CD14-positive monocyte (primary cell): Measurements from ENCODE around the gene MLH1. TPM values are rescaled to one million over a fixed set of nuclear protein-coding genes. Genes with fewer than 3 reads are reported as not detected.

ENCODE experiments used
- DNase-seq, 3 donors: peaks; one replicate each; pipeline ENCODE4 v3.0.0-alpha.2; 2011 to 2022
- H2AFZ ChIP-seq: 2 replicates; pipeline ENCODE4 v1.6.0; 2012; ENCODE audit warnings: mild to moderate bottlenecking, low read depth, low read length, inconsistent platforms; ENCODE audit not compliant: insufficient read depth, poor library complexity, severe bottlenecking
- H3K27ac ChIP-seq, 2 donors: 1 replicate in 1 of 2; 2 replicates in 1 of 2; pipeline ENCODE4 v1.5.1; 2012 to 2013; ENCODE audit warnings: low read length in 2 of 2, control low read depth in 1 of 2, inconsistent platforms in 1 of 2, low read depth in 1 of 2, mild to moderate bottlenecking in 1 of 2
- H3K27me3 ChIP-seq, 2 donors: one replicate each; pipeline versions ENCODE4 v1.6.0 to v1.6.1; 2011 to 2013; ENCODE audit warnings: low read length in 2 of 2; ENCODE audit not compliant: control insufficient read depth in 2 of 2, insufficient read depth in 2 of 2
- H3K36me3 ChIP-seq, 2 donors: replicated peaks in 1 of 2; 1 replicate in 1 of 2; 2 replicates in 1 of 2; pipeline versions ENCODE4 v1.5.1 to v1.6.1; 2012 to 2013; ENCODE audit warnings: low read length in 2 of 2, control low read depth in 1 of 2, inconsistent platforms in 1 of 2, mild to moderate bottlenecking in 1 of 2; ENCODE audit not compliant: insufficient read depth in 2 of 2, control insufficient read depth in 1 of 2
- H3K4me1 ChIP-seq, 2 donors: 1 replicate in 1 of 2; 2 replicates in 1 of 2; pipeline versions ENCODE4 v1.5.1 to v1.6.1; 2012 to 2013; ENCODE audit warnings: low read length in 2 of 2, control low read depth in 1 of 2, inconsistent platforms in 1 of 2, mild to moderate bottlenecking in 1 of 2, moderate library complexity in 1 of 2; ENCODE audit not compliant: insufficient read depth in 2 of 2, control insufficient read depth in 1 of 2
- H3K4me2 ChIP-seq: replicated peaks from 2 replicates; pipeline ENCODE3; 2012; ENCODE audit warnings: low read length, moderate library complexity, mild to moderate bottlenecking; ENCODE audit not compliant: poor library complexity, severe bottlenecking; ENCODE audit errors: extremely low read depth
- H3K4me3 ChIP-seq, 3 experiments: fragments of 200-600 bp in 1 of 3; sonication (generic) in 1 of 3; replicated peaks in 1 of 3; 1 replicate in 2 of 3; 2 replicates in 1 of 3; pipeline ENCODE4 v1.5.1; 2011 to 2013; ENCODE audit warnings: low read length in 3 of 3, mild to moderate bottlenecking in 3 of 3, control low read depth in 2 of 3, low read depth in 2 of 3, inconsistent platforms in 1 of 3, moderate library complexity in 1 of 3
- H3K79me2 ChIP-seq: 2 replicates; pipeline ENCODE4 v1.6.0; 2012; ENCODE audit warnings: mild to moderate bottlenecking, control low read depth, inconsistent platforms, low read length, moderate library complexity; ENCODE audit not compliant: insufficient read depth
- H3K9ac ChIP-seq: 2 replicates; pipeline ENCODE4 v1.6.0; 2017; ENCODE audit warnings: low read length, mild to moderate bottlenecking; ENCODE audit not compliant: insufficient read depth, poor library complexity, severe bottlenecking
- H3K9me3 ChIP-seq, 2 donors: replicated peaks in 1 of 2; 1 replicate in 1 of 2; 2 replicates in 1 of 2; pipeline versions ENCODE4 v1.5.1 to v1.6.1; 2012 to 2013; ENCODE audit warnings: low read length in 2 of 2, control low read depth in 1 of 2; ENCODE audit not compliant: control insufficient read depth in 1 of 2, insufficient read depth in 1 of 2
- H4K20me1 ChIP-seq: 2 replicates; pipeline ENCODE4 v1.6.0; 2012; ENCODE audit warnings: mild to moderate bottlenecking, low read length, control low read depth, moderate library complexity; ENCODE audit not compliant: insufficient read depth
- H3K27ac Mint-ChIP-seq, 7 donors: one replicate each; pipeline ENCODE4 v1.8.0; 2020; ENCODE audit warnings: mild to moderate bottlenecking in 7 of 7, mixed read lengths in 7 of 7, moderate library complexity in 6 of 7, inconsistent platforms in 2 of 7
- H3K27me3 Mint-ChIP-seq, 3 donors: one replicate each; pipeline ENCODE4 v1.8.0; 2021 to 2022; ENCODE audit warnings: low read depth in 3 of 3, mild to moderate bottlenecking in 3 of 3, mixed read lengths in 3 of 3, moderate library complexity in 3 of 3, inconsistent platforms in 1 of 3
- H3K36me3 Mint-ChIP-seq, 2 donors: one replicate each; pipeline ENCODE4 v1.8.0; 2020; ENCODE audit warnings: mixed read lengths in 2 of 2, inconsistent platforms in 1 of 2, mild to moderate bottlenecking in 1 of 2
- H3K4me1 Mint-ChIP-seq: one replicate; pipeline ENCODE4 v1.8.0; 2020; ENCODE audit warnings: mild to moderate bottlenecking, mixed read lengths
- H3K4me3 Mint-ChIP-seq, 2 donors: one replicate each; pipeline ENCODE4 v1.8.0; 2020; ENCODE audit warnings: mild to moderate bottlenecking in 2 of 2, mixed read lengths in 2 of 2, moderate library complexity in 1 of 2
- H3K9me3 Mint-ChIP-seq, 7 donors: one replicate each; pipeline ENCODE4 v1.8.0; 2020 to 2022; ENCODE audit warnings: mixed read lengths in 7 of 7, mild to moderate bottlenecking in 6 of 7, moderate library complexity in 6 of 7, inconsistent platforms in 2 of 7
- WGBS: methylation state at CpG from one replicate; pipeline ENCODE4 v1.1.5; 2013; ENCODE audit warnings: missing lambda C conversion rate; ENCODE audit not compliant: insufficient coverage; 5-methylcytosine and 5-hydroxymethylcytosine counted together
- intact Hi-C, 2 donors: fragments of 100-400 bp; cut with micrococcal nuclease; formaldehyde crosslinking; loops; one replicate each; pipeline versions ENCODE4 v1.15.0 to v1.15.1; 2023
- polyA plus RNA-seq, 3 donors: library from polyadenylated mRNA; depleted of rRNA in 1 of 3; unstranded in 2 of 3; stranded (reverse) in 1 of 3; fragments of 300-500 nt in 2 of 3; fragments of >200 nt in 1 of 3; fragmentation: Illumina TruSeq in 2 of 3; gene quantifications; 1 replicate in 2 of 3; 2 replicates in 1 of 3; pipeline ENCODE4 v1.2.3, GENCODE V29; 2012 to 2021
- TF ChIP-seq, protein P1 (sequence below): fragments of 200-600 bp; IDR thresholded peaks from one replicate; pipeline ENCODE4 v1.8.0; 2022; ENCODE audit warnings: antibody characterized with exemption, mild to moderate bottlenecking

MLH1 gene
- polyA plus RNA-seq, 3 donors = 13.7 to 19.7 (median 18.5) TPM

GRCh38 chr3:36989568-36989967, 3.8 kb upstream of the MLH1 start:
- peaks cover 11% of the 10 kb centered on the region for H4K20me1 ChIP-seq
- H3K9me3 ChIP-seq = no peaks in the 10 kb centered on the region
- H3K4me3 ChIP-seq = peak overlapping the region in 2 of 3 experiments; percentile 30 to 89
- H3K9ac ChIP-seq = peak overlapping the region; percentile 37
- Mint-ChIP-seq H3K4me1 (peaks cover 41% of the 10 kb centered on the region), H3K9me3 (no peaks in the 10 kb centered on the region), H3K36me3 (peaks cover 30 to 36% of the 10 kb centered on the region in 2 donors), H3K4me3 (peak overlapping the region; percentile 58 to 80), H3K27ac (peak overlapping the region; percentile 80 to 91 (median 86)), H3K27me3 (no peaks in the 10 kb centered on the region)
- H2AFZ ChIP-seq = no peak overlapping the region
- TF ChIP-seq, protein P1, sequence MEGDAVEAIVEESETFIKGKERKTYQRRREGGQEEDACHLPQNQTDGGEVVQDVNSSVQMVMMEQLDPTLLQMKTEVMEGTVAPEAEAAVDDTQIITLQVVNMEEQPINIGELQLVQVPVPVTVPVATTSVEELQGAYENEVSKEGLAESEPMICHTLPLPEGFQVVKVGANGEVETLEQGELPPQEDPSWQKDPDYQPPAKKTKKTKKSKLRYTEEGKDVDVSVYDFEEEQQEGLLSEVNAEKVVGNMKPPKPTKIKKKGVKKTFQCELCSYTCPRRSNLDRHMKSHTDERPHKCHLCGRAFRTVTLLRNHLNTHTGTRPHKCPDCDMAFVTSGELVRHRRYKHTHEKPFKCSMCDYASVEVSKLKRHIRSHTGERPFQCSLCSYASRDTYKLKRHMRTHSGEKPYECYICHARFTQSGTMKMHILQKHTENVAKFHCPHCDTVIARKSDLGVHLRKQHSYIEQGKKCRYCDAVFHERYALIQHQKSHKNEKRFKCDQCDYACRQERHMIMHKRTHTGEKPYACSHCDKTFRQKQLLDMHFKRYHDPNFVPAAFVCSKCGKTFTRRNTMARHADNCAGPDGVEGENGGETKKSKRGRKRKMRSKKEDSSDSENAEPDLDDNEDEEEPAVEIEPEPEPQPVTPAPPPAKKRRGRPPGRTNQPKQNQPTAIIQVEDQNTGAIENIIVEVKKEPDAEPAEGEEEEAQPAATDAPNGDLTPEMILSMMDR = no peak
- H3K4me2 ChIP-seq = peak overlapping the region; percentile 87
- H3K79me2 ChIP-seq = peaks cover 67% of the 10 kb centered on the region
- peak overlapping the region in 1 of 2 donors; percentile 80 for H3K27ac ChIP-seq
- intact Hi-C loops = no loop called here
- peaks cover 25 to 32% of the 10 kb centered on the region in 2 donors for H3K36me3 ChIP-seq
- no peaks in the 10 kb centered on the region for H3K27me3 ChIP-seq
- DNase-seq = peak in 2 of 3 donors; percentile 10 to 29
- H3K4me1 ChIP-seq = peaks cover 48 to 60% of the 10 kb centered on the region in 2 donors

DNA sequence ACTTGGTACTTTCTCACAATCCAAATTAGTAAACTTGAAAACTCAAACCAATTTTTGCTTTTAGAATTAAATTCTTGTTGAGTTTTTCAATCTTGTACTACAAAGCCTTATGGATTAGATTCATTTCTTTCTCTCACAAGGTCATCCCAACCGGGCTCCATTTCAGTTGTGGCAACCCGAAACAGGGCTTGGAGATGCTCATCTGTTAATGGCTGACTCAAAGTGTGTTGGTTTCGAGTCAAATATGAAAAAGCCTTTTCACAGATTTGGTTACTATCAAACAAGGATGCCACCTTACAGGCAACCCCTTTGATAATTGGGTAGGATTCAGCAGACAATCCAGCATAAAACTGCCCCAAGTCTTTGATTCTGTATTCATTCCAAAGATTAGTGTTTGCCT, 2.2 kb upstream of the MLH1 start:
- Histone ChIP-seq H3K79me2 (peaks cover 82% of the 10 kb centered on the region), H3K9ac (peak overlapping the region; percentile 26), H3K4me2 (peak overlapping the region; percentile 87), H3K36me3 (peaks cover 13 to 26% of the 10 kb centered on the region in 2 donors), H3K4me3 (peak overlapping the region in 1 of 3 experiments; percentile 89), H4K20me1 (peaks cover 11% of the 10 kb centered on the region), H3K9me3 (no peaks in the 10 kb centered on the region), H3K27me3 (no peaks in the 10 kb centered on the region), H3K4me1 (peaks cover 48 to 61% of the 10 kb centered on the region in 2 donors), H3K27ac (peak overlapping the region in 1 of 2 donors; percentile 99), H2AFZ (no peak overlapping the region)
- TF ChIP-seq, protein P1 = no peak
- Mint-ChIP-seq H3K27me3 (no peaks in the 10 kb centered on the region), H3K4me3 (no peak overlapping the region), H3K4me1 (peaks cover 41% of the 10 kb centered on the region), H3K9me3 (no peaks in the 10 kb centered on the region), H3K27ac (no peak overlapping the region), H3K36me3 (peaks cover 16 to 36% of the 10 kb centered on the region in 2 donors)
- intact Hi-C loops = loop anchor here (5.0 kb wide), 2 partner anchors 79 to 84 kb away; no protein-coding TSS in a partner anchor
- DNase-seq = no peak
- 90% methylated on average over 2 of the region's 3 CpGs for WGBS
